ENCODE measurements around the gene RSAD1.

Gene RSAD1

DNA sequence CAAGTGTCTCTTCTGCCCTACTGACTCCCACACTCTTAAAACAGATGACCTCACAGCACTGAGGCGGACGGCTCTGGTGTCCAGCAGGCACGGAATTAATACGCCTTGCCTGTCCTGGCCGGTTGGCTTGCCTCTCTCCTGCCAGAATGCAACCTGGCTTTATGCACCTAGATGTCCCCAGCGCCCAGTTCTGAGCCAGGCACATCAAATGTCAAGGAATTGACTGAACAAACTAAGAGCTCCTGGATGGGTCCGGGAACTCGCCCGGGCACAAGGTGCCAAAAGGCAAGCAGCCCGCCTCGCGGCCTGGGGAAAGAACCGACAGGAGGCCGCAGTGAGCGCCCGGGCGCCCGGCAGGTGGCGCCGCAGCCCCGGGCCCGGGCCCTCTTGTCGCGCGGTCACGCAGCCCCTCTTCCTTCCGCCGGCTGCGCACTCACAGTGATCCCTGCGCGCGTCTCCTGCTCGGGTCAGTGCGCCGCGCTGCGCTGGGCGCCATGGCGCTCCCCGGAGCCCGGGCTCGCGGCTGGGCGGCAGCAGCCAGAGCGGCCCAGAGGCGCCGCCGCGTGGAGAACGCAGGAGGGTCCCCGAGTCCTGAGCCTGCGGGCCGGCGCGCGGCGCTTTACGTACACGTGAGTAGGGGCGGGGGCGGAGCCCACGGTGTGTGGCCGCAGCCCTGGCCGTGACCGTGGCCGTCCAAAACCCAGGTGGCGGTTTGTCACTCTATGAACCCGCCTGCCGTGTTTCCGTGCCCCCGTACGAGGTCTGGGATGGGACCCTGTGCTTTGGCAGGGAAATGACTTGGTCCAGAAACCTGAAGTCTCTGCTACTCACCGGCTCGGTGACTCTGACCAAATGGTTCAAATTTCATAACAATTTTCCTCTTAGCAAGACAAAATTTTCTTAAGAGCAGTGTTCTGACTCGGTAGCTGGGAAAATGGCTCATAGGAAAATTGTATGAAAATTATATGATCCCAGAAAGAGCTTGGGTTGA is at the start of gene RSAD1 (continued):
- TF ChIP-seq ZIC2 (tag by site-specific recombination; IDR thresholded peaks at IDR 0.05) (peak; percentile 32), ZNF843 (tag by site-specific recombination; IDR thresholded peaks at IDR 0.05) (no peak), KLF1 (tag by site-specific recombination; IDR thresholded peaks at IDR 0.05) (peak; percentile 60; the same call in 1 of the 2 replicates), ZXDB (tag by site-specific recombination; IDR thresholded peaks at IDR 0.05) (0 out of 2 replicates have a peak, but pooled peaks have one; percentile 40), ZNF837 (tag by site-specific recombination; IDR thresholded peaks at IDR 0.05) (no peak), KLF9 (tag by site-specific recombination; IDR thresholded peaks at IDR 0.05; ENCODE audit: low read depth) (peak; percentile 44; the same call in 1 of the 2 replicates), ZNF830 (tag by site-specific recombination; IDR thresholded peaks at IDR 0.05; ENCODE audit: low read depth) (no peak), ZNF350 (tag by site-specific recombination; IDR thresholded peaks at IDR 0.05) (no peak), ZNF560 (tag by site-specific recombination; IDR thresholded peaks at IDR 0.05; ENCODE audit: borderline replicate concordance) (no peak), ZNF626 (tag by site-specific recombination; IDR thresholded peaks at IDR 0.05) (no peak), ZNF654 (tag by site-specific recombination; IDR thresholded peaks at IDR 0.05; ENCODE audit: low read depth) (peak; percentile 22; the same call in 1 of the 2 replicates), GFI1B (tag by site-specific recombination; IDR thresholded peaks at IDR 0.05) (no peak)
- TF ChIP-seq, protein P1, sequence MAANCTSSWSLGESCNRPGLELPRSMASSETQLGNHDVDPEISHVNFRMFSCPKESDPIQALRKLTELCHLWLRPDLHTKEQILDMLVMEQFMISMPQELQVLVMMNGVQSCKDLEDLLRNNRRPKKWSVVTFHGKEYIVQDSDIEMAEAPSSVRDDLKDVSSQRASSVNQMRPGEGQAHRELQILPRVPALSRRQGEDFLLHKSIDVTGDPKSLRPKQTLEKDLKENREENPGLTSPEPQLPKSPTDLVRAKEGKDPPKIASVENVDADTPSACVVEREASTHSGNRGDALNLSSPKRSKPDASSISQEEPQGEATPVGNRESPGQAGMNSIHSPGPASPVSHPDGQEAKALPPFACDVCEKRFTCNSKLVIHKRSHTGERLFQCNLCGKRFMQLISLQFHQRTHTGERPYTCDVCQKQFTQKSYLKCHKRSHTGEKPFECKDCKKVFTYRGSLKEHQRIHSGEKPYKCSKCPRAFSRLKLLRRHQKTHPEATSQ (tag by site-specific recombination; IDR thresholded peaks at IDR 0.05), result 0 out of 2 replicates have a peak, but pooled peaks have one; percentile 59
- TF ChIP-seq, protein P2, sequence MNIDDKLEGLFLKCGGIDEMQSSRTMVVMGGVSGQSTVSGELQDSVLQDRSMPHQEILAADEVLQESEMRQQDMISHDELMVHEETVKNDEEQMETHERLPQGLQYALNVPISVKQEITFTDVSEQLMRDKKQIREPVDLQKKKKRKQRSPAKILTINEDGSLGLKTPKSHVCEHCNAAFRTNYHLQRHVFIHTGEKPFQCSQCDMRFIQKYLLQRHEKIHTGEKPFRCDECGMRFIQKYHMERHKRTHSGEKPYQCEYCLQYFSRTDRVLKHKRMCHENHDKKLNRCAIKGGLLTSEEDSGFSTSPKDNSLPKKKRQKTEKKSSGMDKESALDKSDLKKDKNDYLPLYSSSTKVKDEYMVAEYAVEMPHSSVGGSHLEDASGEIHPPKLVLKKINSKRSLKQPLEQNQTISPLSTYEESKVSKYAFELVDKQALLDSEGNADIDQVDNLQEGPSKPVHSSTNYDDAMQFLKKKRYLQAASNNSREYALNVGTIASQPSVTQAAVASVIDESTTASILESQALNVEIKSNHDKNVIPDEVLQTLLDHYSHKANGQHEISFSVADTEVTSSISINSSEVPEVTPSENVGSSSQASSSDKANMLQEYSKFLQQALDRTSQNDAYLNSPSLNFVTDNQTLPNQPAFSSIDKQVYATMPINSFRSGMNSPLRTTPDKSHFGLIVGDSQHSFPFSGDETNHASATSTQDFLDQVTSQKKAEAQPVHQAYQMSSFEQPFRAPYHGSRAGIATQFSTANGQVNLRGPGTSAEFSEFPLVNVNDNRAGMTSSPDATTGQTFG (tag by site-specific recombination; IDR thresholded peaks at IDR 0.05; ENCODE audit: borderline replicate concordance), result no peak
- TF ChIP-seq, protein P3, sequence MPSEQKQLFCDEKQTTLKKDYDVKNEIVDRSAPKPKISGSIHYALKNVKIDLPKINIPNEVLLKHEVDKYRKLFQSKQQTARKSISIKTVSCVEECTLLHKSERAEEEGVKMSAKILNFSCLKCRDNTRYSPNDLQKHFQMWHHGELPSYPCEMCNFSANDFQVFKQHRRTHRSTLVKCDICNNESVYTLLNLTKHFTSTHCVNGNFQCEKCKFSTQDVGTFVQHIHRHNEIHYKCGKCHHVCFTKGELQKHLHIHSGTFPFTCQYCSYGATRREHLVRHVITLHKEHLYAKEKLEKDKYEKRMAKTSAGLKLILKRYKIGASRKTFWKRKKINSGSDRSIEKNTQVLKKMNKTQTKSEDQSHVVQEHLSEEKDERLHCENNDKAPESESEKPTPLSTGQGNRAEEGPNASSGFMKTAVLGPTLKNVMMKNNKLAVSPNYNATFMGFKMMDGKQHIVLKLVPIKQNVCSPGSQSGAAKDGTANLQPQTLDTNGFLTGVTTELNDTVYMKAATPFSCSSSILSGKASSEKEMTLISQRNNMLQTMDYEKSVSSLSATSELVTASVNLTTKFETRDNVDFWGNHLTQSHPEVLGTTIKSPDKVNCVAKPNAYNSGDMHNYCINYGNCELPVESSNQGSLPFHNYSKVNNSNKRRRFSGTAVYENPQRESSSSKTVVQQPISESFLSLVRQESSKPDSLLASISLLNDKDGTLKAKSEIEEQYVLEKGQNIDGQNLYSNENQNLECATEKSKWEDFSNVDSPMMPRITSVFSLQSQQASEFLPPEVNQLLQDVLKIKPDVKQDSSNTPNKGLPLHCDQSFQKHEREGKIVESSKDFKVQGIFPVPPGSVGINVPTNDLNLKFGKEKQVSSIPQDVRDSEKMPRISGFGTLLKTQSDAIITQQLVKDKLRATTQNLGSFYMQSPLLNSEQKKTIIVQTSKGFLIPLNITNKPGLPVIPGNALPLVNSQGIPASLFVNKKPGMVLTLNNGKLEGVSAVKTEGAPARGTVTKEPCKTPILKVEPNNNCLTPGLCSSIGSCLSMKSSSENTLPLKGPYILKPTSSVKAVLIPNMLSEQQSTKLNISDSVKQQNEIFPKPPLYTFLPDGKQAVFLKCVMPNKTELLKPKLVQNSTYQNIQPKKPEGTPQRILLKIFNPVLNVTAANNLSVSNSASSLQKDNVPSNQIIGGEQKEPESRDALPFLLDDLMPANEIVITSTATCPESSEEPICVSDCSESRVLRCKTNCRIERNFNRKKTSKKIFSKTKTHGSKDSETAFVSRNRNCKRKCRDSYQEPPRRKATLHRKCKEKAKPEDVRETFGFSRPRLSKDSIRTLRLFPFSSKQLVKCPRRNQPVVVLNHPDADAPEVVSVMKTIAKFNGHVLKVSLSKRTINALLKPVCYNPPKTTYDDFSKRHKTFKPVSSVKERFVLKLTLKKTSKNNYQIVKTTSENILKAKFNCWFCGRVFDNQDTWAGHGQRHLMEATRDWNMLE (tag by site-specific recombination; conservative IDR thresholded peaks at IDR 0.05; ENCODE audit: low read depth), result peak; percentile 39
- TF ChIP-seq, protein P4, sequence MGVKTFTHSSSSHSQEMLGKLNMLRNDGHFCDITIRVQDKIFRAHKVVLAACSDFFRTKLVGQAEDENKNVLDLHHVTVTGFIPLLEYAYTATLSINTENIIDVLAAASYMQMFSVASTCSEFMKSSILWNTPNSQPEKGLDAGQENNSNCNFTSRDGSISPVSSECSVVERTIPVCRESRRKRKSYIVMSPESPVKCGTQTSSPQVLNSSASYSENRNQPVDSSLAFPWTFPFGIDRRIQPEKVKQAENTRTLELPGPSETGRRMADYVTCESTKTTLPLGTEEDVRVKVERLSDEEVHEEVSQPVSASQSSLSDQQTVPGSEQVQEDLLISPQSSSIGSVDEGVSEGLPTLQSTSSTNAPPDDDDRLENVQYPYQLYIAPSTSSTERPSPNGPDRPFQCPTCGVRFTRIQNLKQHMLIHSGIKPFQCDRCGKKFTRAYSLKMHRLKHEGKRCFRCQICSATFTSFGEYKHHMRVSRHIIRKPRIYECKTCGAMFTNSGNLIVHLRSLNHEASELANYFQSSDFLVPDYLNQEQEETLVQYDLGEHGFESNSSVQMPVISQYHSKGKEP (tag by site-specific recombination; IDR thresholded peaks at IDR 0.05), result peak; percentile 84
- TF ChIP-seq, protein P5, sequence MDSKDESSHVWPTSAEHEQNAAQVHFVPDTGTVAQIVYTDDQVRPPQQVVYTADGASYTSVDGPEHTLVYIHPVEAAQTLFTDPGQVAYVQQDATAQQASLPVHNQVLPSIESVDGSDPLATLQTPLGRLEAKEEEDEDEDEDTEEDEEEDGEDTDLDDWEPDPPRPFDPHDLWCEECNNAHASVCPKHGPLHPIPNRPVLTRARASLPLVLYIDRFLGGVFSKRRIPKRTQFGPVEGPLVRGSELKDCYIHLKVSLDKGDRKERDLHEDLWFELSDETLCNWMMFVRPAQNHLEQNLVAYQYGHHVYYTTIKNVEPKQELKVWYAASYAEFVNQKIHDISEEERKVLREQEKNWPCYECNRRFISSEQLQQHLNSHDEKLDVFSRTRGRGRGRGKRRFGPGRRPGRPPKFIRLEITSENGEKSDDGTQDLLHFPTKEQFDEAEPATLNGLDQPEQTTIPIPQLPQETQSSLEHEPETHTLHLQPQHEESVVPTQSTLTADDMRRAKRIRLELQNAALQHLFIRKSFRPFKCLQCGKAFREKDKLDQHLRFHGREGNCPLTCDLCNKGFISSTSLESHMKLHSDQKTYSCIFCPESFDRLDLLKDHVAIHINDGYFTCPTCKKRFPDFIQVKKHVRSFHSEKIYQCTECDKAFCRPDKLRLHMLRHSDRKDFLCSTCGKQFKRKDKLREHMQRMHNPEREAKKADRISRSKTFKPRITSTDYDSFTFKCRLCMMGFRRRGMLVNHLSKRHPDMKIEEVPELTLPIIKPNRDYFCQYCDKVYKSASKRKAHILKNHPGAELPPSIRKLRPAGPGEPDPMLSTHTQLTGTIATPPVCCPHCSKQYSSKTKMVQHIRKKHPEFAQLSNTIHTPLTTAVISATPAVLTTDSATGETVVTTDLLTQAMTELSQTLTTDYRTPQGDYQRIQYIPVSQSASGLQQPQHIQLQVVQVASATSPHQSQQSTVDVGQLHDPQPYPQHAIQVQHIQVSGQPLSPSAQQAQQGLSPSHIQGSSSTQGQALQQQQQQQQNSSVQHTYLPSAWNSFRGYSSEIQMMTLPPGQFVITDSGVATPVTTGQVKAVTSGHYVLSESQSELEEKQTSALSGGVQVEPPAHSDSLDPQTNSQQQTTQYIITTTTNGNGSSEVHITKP (tag by site-specific recombination; IDR thresholded peaks at IDR 0.05), result no peak
- TF ChIP-seq, protein P6, sequence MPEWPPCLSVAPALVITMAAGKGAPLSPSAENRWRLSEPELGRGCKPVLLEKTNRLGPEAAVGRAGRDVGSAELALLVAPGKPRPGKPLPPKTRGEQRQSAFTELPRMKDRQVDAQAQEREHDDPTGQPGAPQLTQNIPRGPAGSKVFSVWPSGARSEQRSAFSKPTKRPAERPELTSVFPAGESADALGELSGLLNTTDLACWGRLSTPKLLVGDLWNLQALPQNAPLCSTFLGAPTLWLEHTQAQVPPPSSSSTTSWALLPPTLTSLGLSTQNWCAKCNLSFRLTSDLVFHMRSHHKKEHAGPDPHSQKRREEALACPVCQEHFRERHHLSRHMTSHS (tag by site-specific recombination; IDR thresholded peaks at IDR 0.05), result no peak
- TF ChIP-seq, protein P7, sequence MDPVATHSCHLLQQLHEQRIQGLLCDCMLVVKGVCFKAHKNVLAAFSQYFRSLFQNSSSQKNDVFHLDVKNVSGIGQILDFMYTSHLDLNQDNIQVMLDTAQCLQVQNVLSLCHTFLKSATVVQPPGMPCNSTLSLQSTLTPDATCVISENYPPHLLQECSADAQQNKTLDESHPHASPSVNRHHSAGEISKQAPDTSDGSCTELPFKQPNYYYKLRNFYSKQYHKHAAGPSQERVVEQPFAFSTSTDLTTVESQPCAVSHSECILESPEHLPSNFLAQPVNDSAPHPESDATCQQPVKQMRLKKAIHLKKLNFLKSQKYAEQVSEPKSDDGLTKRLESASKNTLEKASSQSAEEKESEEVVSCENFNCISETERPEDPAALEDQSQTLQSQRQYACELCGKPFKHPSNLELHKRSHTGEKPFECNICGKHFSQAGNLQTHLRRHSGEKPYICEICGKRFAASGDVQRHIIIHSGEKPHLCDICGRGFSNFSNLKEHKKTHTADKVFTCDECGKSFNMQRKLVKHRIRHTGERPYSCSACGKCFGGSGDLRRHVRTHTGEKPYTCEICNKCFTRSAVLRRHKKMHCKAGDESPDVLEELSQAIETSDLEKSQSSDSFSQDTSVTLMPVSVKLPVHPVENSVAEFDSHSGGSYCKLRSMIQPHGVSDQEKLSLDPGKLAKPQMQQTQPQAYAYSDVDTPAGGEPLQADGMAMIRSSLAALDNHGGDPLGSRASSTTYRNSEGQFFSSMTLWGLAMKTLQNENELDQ (tag by site-specific recombination; IDR thresholded peaks at IDR 0.05; ENCODE audit: low read depth), result no peak
